Right cardiac atrium (tissue), 5 donors: Measurements from ENCODE around the gene TRMT5. TPM values are rescaled to one million over a fixed set of nuclear protein-coding genes. Genes with fewer than 3 reads are reported as not detected.

Source experiments
- ATAC-seq, 2 donors: fragments of 200-7000 bp; cut with Tn5 transposase; one replicate each; pipeline versions ENCODE4 v1.8.0 to v1.9.1; 2020; ENCODE audit warnings: moderate library complexity in 2 of 2, mild to moderate bottlenecking in 1 of 2
- DNase-seq, 3 donors: peaks; one replicate each; pipeline ENCODE4 v3.0.0-alpha.2; 2020
- H3K27ac ChIP-seq: one replicate; pipeline ENCODE4 v1.5.1; 2013; ENCODE audit warnings: mild to moderate bottlenecking, low read length, control low read depth, moderate library complexity
- H3K27me3 ChIP-seq: one replicate; pipeline ENCODE4 v1.6.1; 2013; ENCODE audit not compliant: control insufficient read depth, insufficient read depth
- H3K4me1 ChIP-seq: one replicate; pipeline ENCODE4 v1.6.1; 2013; ENCODE audit warnings: low read length; ENCODE audit not compliant: control insufficient read depth, insufficient read depth
- H3K4me3 ChIP-seq: one replicate; pipeline ENCODE4 v1.5.1; 2013; ENCODE audit warnings: low read length, control low read depth
- H3K9me3 ChIP-seq: one replicate; pipeline ENCODE4 v1.6.1; 2013; ENCODE audit warnings: low read length; ENCODE audit not compliant: control insufficient read depth
- WGBS: extraction: QIAGEN DNeasy Blood & Tissue Kit; methylation state at CpG from one replicate; pipeline ENCODE4 v1.1.7; 2013; 5-methylcytosine and 5-hydroxymethylcytosine counted together
- intact Hi-C, 4 donors: fragments of 100-400 bp; cut with DNase I; formaldehyde crosslinking; loops; one replicate each; pipeline versions ENCODE4 v1.11.0 to v1.14.0; 2022 to 2023
- long read RNA-seq, 4 donors: library from polyadenylated mRNA; unstranded; transcript quantifications; one replicate each; pipeline ENCODE4 v2.0.0, GENCODE V29; 2020 to 2021
- polyA plus RNA-seq: library from polyadenylated mRNA; stranded (reverse); fragments of 200-250 nt; gene quantifications from one replicate; pipeline ENCODE4 v1.2.3, GENCODE V29; 2013
- total RNA-seq, 4 donors: library from RNA; stranded (reverse); fragmentation: NEBNext Ultra II Directional; extraction: Animal tissue kit (Norgen Biotek cat#: 25700); gene quantifications; one replicate each; pipeline ENCODE4 v1.2.1, GENCODE V29; 2021
- donor health status: healthy with polysubstance abuse.
- donor health status: DM: no; HTN: yes; CAD: no.
- donor health status: DM: no; HTN: no; CAD: no.
- donor health status: DM: no; HTN: yes; CAD: no; lungs with severe emphysema.
- donor health status: DM: yes; HTN: yes; CAD: no.

The TRMT5 gene
- 1 to 10 TPM; 8.2 to 9.4 (median 9.0) TPM for total RNA-seq
- 3.2 TPM for polyA plus RNA-seq
- long read RNA-seq, donor 1, full-length matches to known transcripts = 8 of 9 reads
- long read RNA-seq, donor 1, partial matches to known transcripts = 0 of 9 reads
- long read RNA-seq, donor 1, other reads (novel, unspliced or antisense) = 1 of 9 reads
- long read RNA-seq, donor 2, full-length matches to known transcripts = 6 of 6 reads
- long read RNA-seq, donor 2, partial matches to known transcripts = 0 of 6 reads
- long read RNA-seq, donor 2, other reads (novel, unspliced or antisense) = 0 of 6 reads
- long read RNA-seq, donor 3, full-length matches to known transcripts = 10 of 15 reads
- long read RNA-seq, donor 3, partial matches to known transcripts = 2 of 15 reads
- long read RNA-seq, donor 3, other reads (novel, unspliced or antisense) = 3 of 15 reads
- long read RNA-seq, donor 4, full-length matches to known transcripts = 3 of 3 reads
- long read RNA-seq, donor 4, partial matches to known transcripts = 0 of 3 reads
- long read RNA-seq, donor 4, other reads (novel, unspliced or antisense) = 0 of 3 reads

DNA sequence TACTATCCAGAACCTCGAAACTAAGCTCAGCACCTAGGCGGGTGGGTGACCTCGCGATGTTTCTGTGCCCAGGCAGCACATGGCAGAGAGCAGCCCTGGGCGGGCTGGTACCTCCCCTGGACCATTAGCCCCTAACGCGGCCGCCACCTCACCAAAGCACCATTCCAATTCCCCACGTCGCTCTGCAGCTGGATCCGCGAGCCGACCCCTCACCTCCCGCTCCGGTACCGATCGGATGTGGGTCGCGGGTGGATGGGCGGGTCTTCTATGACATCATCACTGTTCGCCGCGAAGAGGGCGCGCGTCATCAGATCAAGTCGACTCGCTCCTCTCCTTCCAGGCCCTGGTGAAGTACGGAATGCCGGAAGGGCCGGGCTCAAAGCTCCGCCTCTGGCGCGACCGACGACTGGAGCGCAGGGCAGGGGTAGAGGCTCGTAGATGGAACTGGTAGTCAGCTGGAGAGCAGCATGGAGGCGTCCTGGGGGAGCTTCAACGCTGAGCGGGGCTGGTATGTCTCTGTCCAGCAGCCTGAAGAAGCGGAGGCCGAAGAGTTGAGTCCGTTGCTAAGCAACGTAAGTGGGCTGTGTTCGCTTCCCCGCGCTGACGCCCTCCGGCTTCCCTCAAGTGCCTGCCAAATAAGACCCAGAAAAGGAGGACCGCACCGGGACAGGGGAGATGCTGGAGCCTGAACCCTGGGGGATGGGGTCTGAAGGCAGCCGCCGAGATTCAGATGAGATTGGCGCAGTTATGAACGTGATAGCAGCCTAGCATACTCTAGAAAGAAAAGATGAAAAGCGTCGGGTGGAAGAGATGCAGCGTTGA is at the start of gene TRMT5, which contains the start of gene SLC38A6:
Gene TRMT5 (minus strand): TSS at position 269 of the 822 bp plus-strand sequence. CDS start 106 bp downstream, at position 163.
Gene SLC38A6 (plus strand): TSS at position 435 of the 822 bp plus-strand sequence. CDS start 33 bp downstream, at position 468.
- intact Hi-C loops = no loop called here

DNA sequence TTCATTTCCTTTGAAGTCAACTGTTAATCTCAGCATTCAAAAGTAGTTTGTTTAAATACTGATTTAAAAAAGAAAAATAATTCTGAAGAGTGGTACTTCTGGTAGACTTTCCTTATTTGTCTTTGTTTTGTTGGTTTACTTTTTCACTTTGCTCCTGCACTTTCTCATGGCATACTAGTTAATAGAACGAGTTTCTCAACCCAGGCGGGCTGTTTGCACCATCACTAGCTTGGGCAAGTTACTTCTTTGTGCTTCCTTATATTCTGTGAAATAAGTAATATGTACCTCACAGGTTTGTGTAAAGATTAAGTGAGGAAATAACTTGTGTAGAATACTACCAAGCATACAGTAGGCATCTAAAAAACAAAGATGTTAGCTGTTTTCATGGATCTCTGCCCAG is 45.6 kb upstream of the TRMT5 start:
- no peak for DNase-seq
- no peaks in the 10 kb centered on the region for H3K4me1 ChIP-seq

More for the DNA sequence above, at the start of gene TRMT5, which contains the start of gene SLC38A6:
- DNase-seq = peak; percentile 94 to 97 (median 97)
- peak; percentile 98 to 99 for ATAC-seq
- no peaks in the 10 kb centered on the region for H3K9me3 ChIP-seq
- peaks cover 3% of the 10 kb centered on the region for H3K4me1 ChIP-seq
- H3K4me3 ChIP-seq = peak within 1 kb of the TSS; percentile 91
- under 1% methylated on average over 59 of the region's 59 CpGs for WGBS
- H3K27me3 ChIP-seq = no peaks in the 10 kb centered on the region
- H3K27ac ChIP-seq = peak within 1 kb of the TSS; percentile 89

GRCh38 chr14:61025251-61026223 is 44.7 kb upstream of the TRMT5 start:
- H3K4me3 ChIP-seq = no peak overlapping the region
- H3K27me3 ChIP-seq = no peaks in the 10 kb centered on the region
- no peaks in the 10 kb centered on the region for H3K4me1 ChIP-seq
- intact Hi-C loops = loop anchor here (5.0 to 10.0 kb wide), 3 partner anchors 229 to 401 kb away; no protein-coding TSS in a partner anchor
- no peak overlapping the region for H3K27ac ChIP-seq
- DNase-seq (peak; percentile 26 to 69 (median 54)), ATAC-seq (peak; percentile 41 to 59)
- WGBS = 55% methylated on average over 7 of the region's 7 CpGs
- H3K9me3 ChIP-seq = no peaks in the 10 kb centered on the region

More for the DNA sequence above, 45.6 kb upstream of the TRMT5 start:
- WGBS = 91% methylated on average over 2 of the region's 2 CpGs
- Histone ChIP-seq H3K27me3 (no peaks in the 10 kb centered on the region), H3K27ac (no peak overlapping the region), H3K9me3 (no peaks in the 10 kb centered on the region), H3K4me3 (no peak overlapping the region)
- intact Hi-C loops = loop anchor here (5.0 to 10.0 kb wide), 3 partner anchors 228 to 402 kb away; no protein-coding TSS in a partner anchor
- no peak for ATAC-seq

DNA sequence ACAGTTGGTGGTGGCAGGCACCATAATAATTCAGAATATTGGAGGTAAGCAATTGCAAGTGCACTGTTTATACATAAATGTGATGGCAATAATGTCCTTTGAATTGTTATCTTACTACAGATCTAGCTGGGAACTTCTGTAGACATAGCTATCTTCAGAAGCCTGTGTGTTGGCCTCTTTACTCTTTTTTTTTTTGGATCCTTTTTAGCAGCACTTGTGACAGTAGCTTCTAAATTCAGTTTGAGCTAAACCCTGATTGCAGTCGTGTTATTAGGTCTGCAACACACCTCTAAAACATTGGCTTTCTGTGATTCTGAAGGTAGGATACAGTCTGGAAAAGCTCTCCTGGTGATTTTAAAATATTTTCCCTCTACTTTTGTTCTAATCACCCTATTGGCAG is 38.7 kb upstream of the TRMT5 start:
- 58% methylated on average over 1 of the region's 1 CpG for whole genome bisulfite sequencing
- Histone ChIP-seq H3K4me3 (no peak overlapping the region), H3K27ac (no peak overlapping the region), H3K27me3 (no peaks in the 10 kb centered on the region), H3K9me3 (no peaks in the 10 kb centered on the region), H3K4me1 (no peaks in the 10 kb centered on the region)
- no peak for DNase-seq
- intact Hi-C loops = no loop called here
- ATAC-seq = no peak

- Histone ChIP-seq H3K27me3 (no peaks in the 10 kb centered on the region), H3K9me3 (no peaks in the 10 kb centered on the region), H3K4me1 (no peaks in the 10 kb centered on the region), H3K27ac (no peak overlapping the region), H3K4me3 (no peak overlapping the region)
- 95% methylated on average over 1 of the region's 1 CpG for WGBS
- DNase-seq (no peak), ATAC-seq (no peak)
- intact Hi-C loops = no loop called here
Observed at GRCh38 chr14:61003571-61003970, 22.7 kb upstream of the TRMT5 start.

DNA sequence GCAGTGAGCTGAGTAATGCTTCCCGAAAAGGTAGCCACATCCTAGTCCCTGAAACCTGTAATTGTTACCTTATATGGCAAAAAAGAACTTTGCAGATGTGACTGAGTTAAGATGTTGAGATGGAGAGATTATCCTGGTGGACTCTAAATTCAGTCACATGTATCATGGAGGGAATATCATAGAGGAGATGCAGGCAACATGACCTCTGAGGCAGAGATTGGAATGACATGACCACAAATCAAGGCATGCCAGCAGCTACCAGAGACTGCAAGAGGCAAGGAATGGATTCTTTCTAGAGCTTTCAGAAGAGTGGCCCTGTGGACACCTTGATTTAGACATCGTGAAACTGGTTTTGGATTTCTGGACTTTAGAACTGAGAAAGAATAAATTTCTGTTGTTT is 18.7 kb upstream of the TRMT5 start:
- no peaks in the 10 kb centered on the region for H3K27me3 ChIP-seq
- no peak for DNase-seq
- no peak overlapping the region for H3K4me3 ChIP-seq
- 97% methylated on average over 2 of the region's 2 CpGs for WGBS
- no peak overlapping the region for H3K27ac ChIP-seq
- intact Hi-C loops = no loop called here
- no peaks in the 10 kb centered on the region for H3K9me3 ChIP-seq
- H3K4me1 ChIP-seq = no peaks in the 10 kb centered on the region
- ATAC-seq = no peak

GRCh38 chr14:60998617-60999016 is 17.7 kb upstream of the TRMT5 start:
- Histone ChIP-seq H3K4me1 (no peaks in the 10 kb centered on the region), H3K27me3 (no peaks in the 10 kb centered on the region), H3K9me3 (no peaks in the 10 kb centered on the region), H3K27ac (no peak overlapping the region), H3K4me3 (no peak overlapping the region)
- ATAC-seq (no peak), DNase-seq (no peak)
- intact Hi-C loops = no loop called here
- 94% methylated on average over 9 of the region's 9 CpGs for WGBS

DNA sequence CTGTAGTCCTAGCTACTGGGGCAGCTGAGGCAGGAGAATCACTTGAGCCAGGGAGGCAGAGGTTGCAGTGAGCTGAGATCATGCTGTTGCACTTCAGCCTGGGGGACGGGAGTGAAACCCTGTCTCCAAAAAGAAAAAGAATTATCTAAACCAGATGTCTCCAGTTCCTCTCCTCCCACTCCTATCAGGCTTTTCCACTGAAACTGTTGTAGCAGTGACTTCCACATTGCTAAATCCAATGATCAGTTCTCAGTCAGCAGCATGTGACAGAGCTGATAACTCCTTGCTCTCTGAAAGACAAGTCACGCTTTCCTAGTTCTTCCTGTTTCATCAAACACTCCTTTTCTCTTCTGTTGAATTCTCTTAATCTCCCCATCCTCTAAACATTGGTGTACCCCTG is 8.7 kb upstream of the TRMT5 start:
- ATAC-seq = no peak
- H3K9me3 ChIP-seq = no peaks in the 10 kb centered on the region
- H3K4me1 ChIP-seq = no peaks in the 10 kb centered on the region
- H3K4me3 ChIP-seq = no peak overlapping the region
- no peaks in the 10 kb centered on the region for H3K27me3 ChIP-seq
- intact Hi-C loops = no loop called here
- no peak for DNase-seq
- no peak overlapping the region for H3K27ac ChIP-seq
- 70% methylated on average over 2 of the region's 2 CpGs for WGBS

- no peak for ATAC-seq
- Histone ChIP-seq H3K4me3 (no peak overlapping the region), H3K27ac (no peak overlapping the region), H3K27me3 (no peaks in the 10 kb centered on the region), H3K4me1 (peaks cover 3% of the 10 kb centered on the region), H3K9me3 (no peaks in the 10 kb centered on the region)
- intact Hi-C loops = no loop called here
- 96% methylated on average over 2 of the region's 2 CpGs for WGBS
- DNase-seq = no peak
Observed at GRCh38 chr14:60986500-60986899, 5.6 kb upstream of the TRMT5 start.

DNA sequence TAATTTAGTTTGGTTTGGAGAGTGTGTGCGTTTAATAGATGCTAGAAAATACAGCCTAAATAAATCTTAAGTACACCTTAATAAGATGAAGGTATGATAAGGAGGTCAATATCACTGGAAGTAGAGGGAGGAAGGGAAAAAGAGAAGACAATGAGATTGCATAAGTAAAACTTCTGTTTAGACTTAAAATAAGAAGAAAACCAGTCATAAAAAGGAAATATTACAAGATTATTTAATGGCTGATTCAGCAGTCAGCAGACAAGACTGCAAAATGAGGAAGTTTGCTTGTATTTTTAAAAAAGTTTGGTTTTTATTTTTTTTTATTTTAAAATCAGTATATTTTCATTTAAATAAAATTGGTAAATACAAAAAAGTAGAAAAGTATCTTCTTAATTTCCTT is 3.3 kb upstream of the TRMT5 start:
- H3K9me3 ChIP-seq = no peaks in the 10 kb centered on the region
- H3K4me3 ChIP-seq = no peak overlapping the region

More for the DNA sequence above, 3.3 kb upstream of the TRMT5 start:
- intact Hi-C loops = no loop called here
- Histone ChIP-seq H3K27me3 (no peaks in the 10 kb centered on the region), H3K4me1 (peaks cover 3% of the 10 kb centered on the region), H3K27ac (no peak overlapping the region)
- WGBS = 88% methylated on average over 1 of the region's 1 CpG
- no peak for DNase-seq
- ATAC-seq = no peak
